ENCODE data around the gene HOXA1. TPM values are rescaled to one million over a fixed set of nuclear protein-coding genes. Genes with fewer than 3 reads are reported as not detected.

HOXA1 gene
- total and polyA plus RNA-seq, 2 of the 4 experiments (the other 2 are of a cell fraction), result 0.54 to 1.8 TPM

DNA sequence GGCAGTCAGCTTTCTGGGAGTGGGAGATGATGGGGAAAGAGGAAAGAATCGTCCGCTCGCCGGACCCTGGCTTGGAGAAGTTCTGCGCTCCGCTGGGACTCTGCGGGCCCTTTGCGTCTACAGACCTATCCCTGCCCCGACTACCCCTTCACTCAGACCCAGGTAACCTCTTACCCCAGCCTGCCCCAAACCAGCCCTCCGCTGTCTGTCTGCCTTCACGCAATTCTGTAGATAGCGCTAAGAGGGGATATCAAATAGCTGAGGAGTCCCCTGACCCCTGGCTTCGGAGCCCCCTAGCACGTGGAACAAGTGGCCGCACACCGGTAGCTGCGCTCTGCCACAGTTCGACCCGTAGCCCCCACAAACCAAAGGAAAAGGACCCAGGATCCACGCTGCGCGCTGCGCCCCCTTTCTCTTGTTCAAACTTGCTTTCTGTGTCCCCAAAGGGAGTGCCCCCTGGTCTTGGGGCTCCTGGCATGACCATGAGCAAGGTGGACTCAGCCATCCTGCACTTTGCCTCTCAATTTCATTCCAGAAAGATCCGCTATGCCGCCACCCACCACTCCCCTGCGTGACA is 27.8 kb upstream of the HOXA1 start:
- Histone ChIP-seq H3K27ac (ENCODE audit: insufficient read depth, low read length) (peak overlapping the region; percentile 99), H2AFZ (replicated peaks; ENCODE audit: low read length, poor library complexity) (peak overlapping the region; percentile 73), H2AK9ac (replicated peaks; ENCODE audit: low read depth, low read length, poor library complexity) (peak overlapping the region; percentile 87), H3K14ac (replicated peaks; ENCODE audit: low read depth, low read length) (peak overlapping the region; percentile 94), H4K8ac (ENCODE audit: low read depth in 2 of 2, low read length in 2 of 2) (peak overlapping the region; percentile 90 to 93), H3K56ac (ENCODE audit: extremely low read depth, insufficient read depth, low read length) (peak overlapping the region; percentile 76; the same call in 1 of the 2 replicates), H3K9ac (ENCODE audit: low read depth, low read length) (peak overlapping the region; percentile 96), H2BK20ac (ENCODE audit: low read depth, low read length) (peak overlapping the region; percentile 75), H3K23ac (ENCODE audit: low read depth, low read length) (peak overlapping the region; percentile 80), H4K20me1 (ENCODE audit: insufficient read depth, low read length) (0 out of 2 replicates have a peak, but pooled peaks cover 2% of the 10 kb centered on the region), H3K18ac (ENCODE audit: low read depth, low read length) (peak overlapping the region; percentile 67), H2BK120ac (ENCODE audit: low read depth, low read length) (peak overlapping the region; percentile 94), H3K36me3 (ENCODE audit: control insufficient read depth, insufficient read depth, low read length) (no peaks in the 10 kb centered on the region), H3K27me3 (ENCODE audit: control insufficient read depth, insufficient read depth, low read length) (no peaks in the 10 kb centered on the region), H4K5ac (ENCODE audit: low read depth, low read length) (peak overlapping the region; percentile 50), H3K4me1 (ENCODE audit: control insufficient read depth, insufficient read depth, low read length) (peaks cover 35% of the 10 kb centered on the region), H3K4ac (ENCODE audit: low read depth, low read length) (peak overlapping the region; percentile 98), H3K4me2 (ENCODE audit: low read depth, low read length) (peak overlapping the region; percentile 95), H3K79me1 (ENCODE audit: low read depth in 1 of 2, low read length in 2 of 2) (peaks cover 6 to 51% of the 10 kb centered on the region in 2 experiments), H3K4me3 (ENCODE audit: insufficient read depth, low read depth, low read length) (peak overlapping the region; percentile 48), H3K9me1 (ENCODE audit: insufficient read depth, low read length) (peaks cover 10% of the 10 kb centered on the region), H3K9me3 (ENCODE audit: control insufficient read depth, insufficient read depth, low read length) (no peaks in the 10 kb centered on the region), H2AK5ac (ENCODE audit: low read depth, low read length) (peak overlapping the region; percentile 62), H2BK5ac (ENCODE audit: low read depth, low read length, poor library complexity, severe bottlenecking) (peak overlapping the region; percentile 88), H4K91ac (ENCODE audit: insufficient read depth, low read depth, low read length) (peak overlapping the region; percentile 96), H2BK15ac (ENCODE audit: low read depth, low read length) (peak overlapping the region; percentile 64; the same call in 2 of the 3 replicates)
- in situ Hi-C loops (cut with MboI; ENCODE audit: low sequenced_read_pairs), result no loop called here
- dilution Hi-C loops (cut with HindIII; ENCODE audit: low sequenced_read_pairs, unreplicated experiment), result no loop called here
- no peak for DNase-seq
- no TSS peak for BruUV-seq (replicated peaks)
- 14% methylated on average over 9 of the region's 26 CpGs; no CpG with 5 or more reads in 1 of the 2 experiments for WGBS, 2 experiments (ENCODE audit: extremely low coverage in 2 of 2, insufficient read length in 1 of 2)
- ChIA-PET POLR2A (ENCODE audit: unreplicated experiment) (interaction anchor here (1.0 kb wide), 1 partner anchor 26 kb away, joined by 3 read pairs; no protein-coding TSS in a partner anchor), CTCF (interaction anchor here (1.0 to 1.2 kb wide), 2 partner anchors 18 to 754 kb away, joined by 3 to 5 read pairs; no protein-coding TSS in a partner anchor)
- peak; percentile 63; the same call in 1 of the 2 replicates for TF ChIP-seq POLR2A (IDR thresholded peaks at IDR 0.05; ENCODE audit: low read depth, low read length)
- no peak for TF ChIP-seq CHD1 (IDR thresholded peaks at IDR 0.05; ENCODE audit: low read depth, low read length)
- TF ChIP-seq CEBPB (IDR thresholded peaks at IDR 0.05; ENCODE audit: low read depth, low read length), result no peak
- TF ChIP-seq, protein P1, sequence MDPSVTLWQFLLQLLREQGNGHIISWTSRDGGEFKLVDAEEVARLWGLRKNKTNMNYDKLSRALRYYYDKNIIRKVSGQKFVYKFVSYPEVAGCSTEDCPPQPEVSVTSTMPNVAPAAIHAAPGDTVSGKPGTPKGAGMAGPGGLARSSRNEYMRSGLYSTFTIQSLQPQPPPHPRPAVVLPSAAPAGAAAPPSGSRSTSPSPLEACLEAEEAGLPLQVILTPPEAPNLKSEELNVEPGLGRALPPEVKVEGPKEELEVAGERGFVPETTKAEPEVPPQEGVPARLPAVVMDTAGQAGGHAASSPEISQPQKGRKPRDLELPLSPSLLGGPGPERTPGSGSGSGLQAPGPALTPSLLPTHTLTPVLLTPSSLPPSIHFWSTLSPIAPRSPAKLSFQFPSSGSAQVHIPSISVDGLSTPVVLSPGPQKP (IDR thresholded peaks at IDR 0.05; ENCODE audit: borderline replicate concordance, low read depth, low read length), result no peak
- intact Hi-C loops (cut with micrococcal nuclease), result loop anchor here (2.0 to 5.0 kb wide), 2 partner anchors 25 to 921 kb away; partner anchors contain the start of genes CBX3 and HNRNPA2B1
- no peak for ATAC-seq (ENCODE audit: low read depth)

All from IMR-90 (cell line).